OCI-LY7 (cell line): Measurements from ENCODE around the gene GABARAPL2.

Experiments used
- EZH2phosphoT487 ChIP-seq: fragments of 200-600 bp; sonication (generic); IDR thresholded peaks from 2 replicates; pipeline ENCODE4 v1.6.1; 2018; ENCODE audit warnings: low read depth, borderline replicate concordance, mild to moderate bottlenecking, mixed run types, antibody characterized with exemption, low read length, moderate library complexity, mixed read lengths
- TF ChIP-seq, protein P1 (sequence below): fragments of 200-600 bp; sonication (generic); conservative IDR thresholded peaks from 2 replicates; pipeline ENCODE4 v1.5.1; 2014; ENCODE audit warnings: mild to moderate bottlenecking, antibody characterized with exemption, low read length, moderate library complexity, mixed read lengths

DNA sequence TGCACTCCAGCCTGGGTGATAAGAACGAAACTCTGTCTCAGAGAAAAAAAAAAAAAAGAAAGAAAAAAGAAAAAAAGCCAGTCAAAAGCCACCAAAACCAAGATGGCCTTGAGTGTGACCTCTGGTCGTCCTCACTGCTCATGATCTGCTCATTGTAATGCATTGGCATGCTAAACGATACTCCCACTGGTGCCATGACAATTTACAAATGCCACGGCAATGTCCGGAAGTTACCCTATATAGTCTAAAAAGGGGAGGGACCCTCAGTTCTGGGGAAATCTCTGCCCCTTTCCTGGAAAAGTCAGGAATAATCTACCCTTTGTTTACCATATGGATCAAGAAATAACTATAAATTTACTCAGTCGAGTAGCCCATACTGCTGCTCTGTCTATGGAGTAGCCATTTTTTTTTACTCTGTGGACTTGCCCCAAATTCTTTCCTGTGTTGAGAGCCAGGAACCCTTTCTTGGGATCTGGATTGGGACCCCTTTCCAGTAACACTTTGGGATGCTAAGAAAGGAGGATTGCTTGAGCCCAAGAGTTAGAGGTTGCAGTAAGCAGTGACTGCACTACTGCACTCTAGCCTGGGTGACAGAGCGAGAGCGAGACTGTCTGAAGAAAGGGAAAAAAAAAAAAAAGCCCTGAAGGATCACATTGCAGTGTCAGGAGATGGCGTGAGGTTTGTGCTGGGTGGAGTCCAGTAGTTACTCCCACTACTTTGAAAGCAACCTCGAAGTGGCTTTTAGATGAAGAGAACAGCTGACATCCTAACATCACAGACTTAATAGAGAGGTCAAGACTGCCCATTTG, 6.4 kb upstream of the GABARAPL2 start:
- TF ChIP-seq, protein P1, sequence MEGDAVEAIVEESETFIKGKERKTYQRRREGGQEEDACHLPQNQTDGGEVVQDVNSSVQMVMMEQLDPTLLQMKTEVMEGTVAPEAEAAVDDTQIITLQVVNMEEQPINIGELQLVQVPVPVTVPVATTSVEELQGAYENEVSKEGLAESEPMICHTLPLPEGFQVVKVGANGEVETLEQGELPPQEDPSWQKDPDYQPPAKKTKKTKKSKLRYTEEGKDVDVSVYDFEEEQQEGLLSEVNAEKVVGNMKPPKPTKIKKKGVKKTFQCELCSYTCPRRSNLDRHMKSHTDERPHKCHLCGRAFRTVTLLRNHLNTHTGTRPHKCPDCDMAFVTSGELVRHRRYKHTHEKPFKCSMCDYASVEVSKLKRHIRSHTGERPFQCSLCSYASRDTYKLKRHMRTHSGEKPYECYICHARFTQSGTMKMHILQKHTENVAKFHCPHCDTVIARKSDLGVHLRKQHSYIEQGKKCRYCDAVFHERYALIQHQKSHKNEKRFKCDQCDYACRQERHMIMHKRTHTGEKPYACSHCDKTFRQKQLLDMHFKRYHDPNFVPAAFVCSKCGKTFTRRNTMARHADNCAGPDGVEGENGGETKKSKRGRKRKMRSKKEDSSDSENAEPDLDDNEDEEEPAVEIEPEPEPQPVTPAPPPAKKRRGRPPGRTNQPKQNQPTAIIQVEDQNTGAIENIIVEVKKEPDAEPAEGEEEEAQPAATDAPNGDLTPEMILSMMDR = no peak
- no peak for TF ChIP-seq EZH2phosphoT487
